HG02973 (cell line): ENCODE results near the gene HMGCLL1.

Experiments
- ATAC-seq: cut with Tn5 transposase; IDR thresholded peaks from one replicate; pipeline ENCODE4 v1.9.1; 2021; ENCODE audit warnings: moderate library complexity; ENCODE audit not compliant: unreplicated experiment

The HMGCLL1 gene

DNA sequence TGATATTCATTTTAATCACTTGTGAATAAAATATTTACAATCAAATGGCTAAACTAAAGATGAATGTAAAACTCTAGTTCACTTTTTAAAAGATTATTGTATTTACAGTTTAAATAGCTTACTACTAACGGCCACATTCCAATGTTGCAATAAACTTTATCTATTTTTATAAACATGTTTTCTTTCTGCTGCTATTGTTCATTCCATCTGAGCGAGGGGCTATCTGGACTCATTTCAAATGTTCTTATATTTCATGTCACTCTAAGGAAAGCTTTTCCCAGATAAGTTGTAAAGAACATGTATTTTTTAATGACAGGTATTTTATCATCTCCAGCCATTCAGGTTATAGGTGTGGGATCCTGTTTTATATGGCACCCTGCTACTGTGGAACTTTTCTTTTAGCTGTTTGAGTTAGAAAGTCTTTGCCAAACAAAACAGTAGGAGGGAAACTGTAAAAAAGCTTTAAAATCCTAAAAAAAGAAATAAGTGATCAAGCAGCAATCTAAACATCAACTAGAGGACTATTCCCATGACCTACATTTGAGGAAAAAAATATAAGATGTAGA, 42.5 kb downstream of the HMGCLL1 start:
- ATAC-seq: no peak

DNA sequence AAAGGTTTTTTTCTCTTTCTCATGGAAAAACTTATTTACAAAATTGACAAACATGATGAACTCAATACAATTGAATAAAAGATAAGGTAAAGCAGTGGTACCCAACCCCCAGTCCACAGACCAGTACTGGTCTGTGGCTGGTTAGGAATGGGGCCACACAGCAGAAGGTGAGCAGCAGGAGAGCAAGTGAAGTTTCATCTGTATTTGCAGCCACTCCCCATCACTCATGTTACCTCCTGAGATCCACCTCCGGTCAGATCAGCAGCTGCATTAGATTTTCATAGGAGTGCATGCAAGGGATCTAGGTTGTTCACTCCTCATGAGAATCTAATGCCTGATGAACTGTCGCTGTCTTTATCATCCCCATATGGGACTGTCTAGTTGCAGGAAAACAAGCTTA, 47.5 kb downstream of the HMGCLL1 start:
- no peak for ATAC-seq

DNA sequence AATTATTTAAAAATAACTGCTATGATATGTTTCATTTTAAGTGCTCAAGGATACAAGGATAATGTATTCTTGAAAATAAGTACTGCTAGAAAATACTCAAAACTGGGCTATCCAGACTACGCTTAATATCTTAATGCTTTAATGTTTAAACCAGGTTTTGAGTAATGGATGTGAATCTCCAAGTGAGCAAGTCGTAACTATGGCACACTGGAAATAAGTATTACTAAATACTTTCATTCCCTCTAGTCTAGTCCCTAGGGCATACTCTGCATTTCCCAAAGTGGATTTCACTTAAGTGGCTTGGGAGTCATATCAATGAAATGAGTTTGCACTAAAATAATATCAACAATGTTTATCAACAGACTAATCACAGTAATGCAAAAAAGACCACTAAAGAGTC, 48.1 kb downstream of the HMGCLL1 start:
- no peak for ATAC-seq

DNA sequence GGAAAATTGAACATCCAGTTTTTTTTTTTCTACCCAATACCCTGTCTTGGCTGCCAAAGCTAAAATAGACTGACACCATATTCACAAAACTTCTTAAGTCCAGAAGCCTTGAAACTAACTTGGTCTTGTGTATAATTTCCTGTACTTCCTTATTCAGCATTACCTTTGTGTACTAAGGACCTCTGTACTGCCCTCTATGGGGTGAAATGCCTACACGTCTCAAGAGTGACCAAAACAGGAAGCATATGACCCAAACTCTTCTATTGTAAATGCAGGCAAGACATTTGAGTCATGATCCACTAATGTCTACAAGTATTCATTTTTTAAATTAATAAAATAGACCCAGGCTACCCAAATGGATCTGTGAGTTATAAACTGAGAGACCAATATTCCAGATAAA, 50.4 kb downstream of the HMGCLL1 start:
- ATAC-seq: peak; percentile 95

DNA sequence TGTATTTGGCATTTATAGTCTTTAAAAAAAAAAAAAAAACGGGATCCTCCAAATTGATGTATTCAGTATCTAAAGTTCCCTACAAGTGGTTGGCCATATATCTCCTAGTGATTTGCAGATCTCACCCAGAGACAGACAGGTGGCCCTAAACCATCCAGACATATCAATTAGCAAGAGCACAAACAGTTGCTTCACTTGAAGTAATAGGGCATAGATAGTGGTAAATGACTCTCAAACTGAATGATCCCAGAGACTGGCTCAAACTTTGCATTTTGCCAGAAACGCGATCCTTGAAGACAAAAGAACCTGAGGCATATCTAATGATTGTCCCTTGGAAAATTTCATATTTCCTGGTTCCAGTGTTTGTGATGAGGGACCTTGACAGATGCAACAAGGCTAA, 54.6 kb downstream of the HMGCLL1 start:
- no peak for ATAC-seq

DNA sequence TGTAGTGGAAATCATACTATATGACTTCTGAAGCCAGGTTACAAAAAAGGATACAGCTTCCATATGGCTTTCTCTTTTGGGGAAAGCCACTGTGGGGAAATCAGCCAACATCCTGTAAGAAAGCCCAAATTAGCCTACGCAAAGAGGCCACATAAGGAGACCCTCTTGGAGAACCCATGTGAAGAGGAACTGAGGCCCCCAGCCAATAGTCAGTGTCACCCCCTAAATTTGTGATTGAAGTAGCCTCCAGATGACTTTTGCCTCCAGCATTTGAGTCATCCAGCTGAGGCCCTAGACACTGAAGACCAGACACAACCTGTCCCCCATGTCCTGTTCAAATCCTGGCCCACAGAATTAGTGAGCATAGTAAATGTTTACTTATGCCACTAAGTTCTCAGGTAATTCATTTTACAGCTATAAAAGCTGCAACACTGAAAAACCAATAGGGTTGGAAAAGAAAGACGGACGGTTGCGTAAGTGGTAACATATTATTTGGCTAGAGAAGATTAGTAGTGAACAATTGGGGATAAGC, 60.4 kb downstream of the HMGCLL1 start:
- no peak for ATAC-seq

DNA sequence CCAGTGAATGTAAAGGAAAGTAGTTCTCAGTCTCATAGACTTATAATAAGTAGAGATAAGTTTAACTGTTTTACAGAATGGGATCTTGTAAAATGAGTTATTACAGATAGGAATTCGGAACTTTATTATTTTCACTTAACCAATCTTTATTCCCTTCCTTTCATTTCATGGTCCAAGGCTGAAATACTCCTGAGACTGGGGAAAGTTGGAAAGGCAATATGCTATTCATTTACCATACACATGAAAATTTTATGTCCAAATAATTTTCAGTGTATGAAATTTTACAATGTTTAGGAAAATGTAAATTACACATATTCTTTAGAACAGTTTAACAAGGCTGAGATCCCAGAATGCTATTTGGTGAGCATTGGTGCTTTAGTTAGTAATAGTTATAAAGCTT, 62.3 kb downstream of the HMGCLL1 start:
- no peak for ATAC-seq

DNA sequence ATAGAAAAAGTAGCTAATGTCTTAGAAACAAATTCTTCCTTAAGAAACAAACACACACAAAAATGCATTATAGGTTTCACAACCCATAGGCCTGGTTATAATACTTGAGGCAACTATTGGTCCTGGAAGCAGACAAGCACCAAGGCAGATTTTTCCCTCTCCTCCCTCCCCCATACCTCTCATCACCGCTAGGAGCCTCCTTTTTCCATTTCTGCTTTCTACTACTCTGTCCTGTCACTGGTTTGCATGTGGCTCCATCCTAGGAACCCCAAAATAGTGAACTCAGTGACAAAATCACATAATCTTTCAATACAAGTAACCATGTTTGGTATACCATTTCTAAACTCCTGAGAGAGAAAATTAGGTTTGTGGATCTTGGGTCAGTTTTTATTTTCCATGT, 66.1 kb downstream of the HMGCLL1 start:
- no peak for ATAC-seq

DNA sequence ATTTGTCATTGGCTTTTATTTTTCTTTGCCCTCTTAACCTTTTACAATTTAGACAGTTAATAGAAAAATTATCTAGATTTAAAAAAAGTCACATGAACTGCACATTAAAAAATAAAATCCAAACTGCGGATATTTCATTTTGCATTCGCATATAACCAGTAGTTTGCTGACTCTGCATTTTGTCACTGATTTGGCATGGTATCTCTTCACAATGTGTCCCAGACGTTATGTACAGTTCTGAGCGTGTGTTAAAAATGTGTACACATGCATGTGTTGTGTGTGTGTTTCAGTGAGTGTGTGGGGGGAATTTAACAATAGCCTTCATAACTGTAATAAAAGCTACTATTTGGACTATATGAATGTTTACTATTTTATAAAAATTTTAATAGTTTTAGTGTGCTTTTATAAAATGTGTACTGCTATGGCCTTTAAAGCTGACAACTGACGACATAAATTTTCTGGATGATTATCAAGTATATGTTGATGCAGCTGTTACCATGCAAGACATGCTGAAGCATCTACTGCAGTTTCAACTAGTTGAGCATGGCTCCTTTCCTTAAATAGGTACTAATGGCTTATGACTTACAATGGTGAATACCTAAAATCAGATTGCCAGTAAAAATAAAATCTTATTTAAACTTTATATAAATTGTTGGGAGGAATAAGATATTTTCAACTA, 67.7 kb downstream of the HMGCLL1 start:
- ATAC-seq: no peak

DNA sequence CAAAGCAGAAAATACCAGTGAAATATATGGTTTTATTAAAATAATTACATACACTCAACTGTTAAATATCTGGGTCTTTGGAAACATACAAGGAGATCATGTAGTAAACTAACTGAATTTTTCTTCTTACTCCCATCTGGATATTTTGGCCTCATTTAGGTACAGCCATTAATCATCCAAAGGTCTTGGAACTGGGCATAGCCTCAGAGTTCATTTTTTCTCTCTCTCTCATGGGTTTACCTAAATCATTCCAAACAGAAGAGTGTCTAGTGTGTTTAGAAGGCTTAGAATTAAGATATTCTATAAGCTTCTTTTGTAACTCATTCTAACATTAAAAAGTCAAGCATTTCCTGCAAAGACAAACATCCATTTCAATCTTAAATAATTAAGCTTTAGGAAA, 79.4 kb downstream of the HMGCLL1 start:
- ATAC-seq: no peak

DNA sequence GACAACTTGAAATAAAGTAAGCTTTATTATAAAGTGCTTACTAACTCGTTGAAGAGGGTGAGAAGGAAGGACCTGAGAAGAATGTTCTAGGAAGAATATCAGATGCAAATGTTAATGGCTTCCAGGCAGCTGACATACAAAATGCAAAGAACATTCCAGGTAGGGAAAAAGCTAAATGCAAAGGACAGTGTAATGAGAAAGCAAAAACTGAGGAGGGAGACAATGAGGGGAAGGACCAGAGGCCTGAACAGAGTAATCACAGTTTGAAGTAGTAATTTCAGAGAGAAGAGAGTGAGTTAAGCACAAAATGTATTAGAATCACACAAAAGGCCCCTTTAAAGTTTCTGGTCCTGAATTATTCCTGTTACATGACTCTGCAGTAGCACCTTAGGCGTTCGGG, 81.3 kb downstream of the HMGCLL1 start:
- no peak for ATAC-seq

DNA sequence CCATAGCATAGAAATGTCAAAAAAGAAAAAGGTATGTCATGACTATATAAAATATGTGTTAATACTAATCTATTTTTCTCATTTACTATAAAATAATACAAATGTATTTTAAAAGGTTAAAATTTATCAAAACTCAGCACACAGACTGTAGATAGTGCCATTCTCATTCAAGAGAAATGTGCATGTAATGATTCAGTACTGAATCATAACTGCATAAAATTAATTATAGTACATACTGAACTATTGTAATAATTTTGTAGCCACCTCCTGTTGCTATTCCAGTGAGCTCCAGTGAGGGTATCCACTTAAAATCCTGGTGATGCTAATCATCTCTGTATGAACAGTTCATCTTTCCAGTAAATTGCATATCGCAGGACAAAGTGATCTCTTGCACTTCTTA, 82.8 kb downstream of the HMGCLL1 start:
- no peak for ATAC-seq

DNA sequence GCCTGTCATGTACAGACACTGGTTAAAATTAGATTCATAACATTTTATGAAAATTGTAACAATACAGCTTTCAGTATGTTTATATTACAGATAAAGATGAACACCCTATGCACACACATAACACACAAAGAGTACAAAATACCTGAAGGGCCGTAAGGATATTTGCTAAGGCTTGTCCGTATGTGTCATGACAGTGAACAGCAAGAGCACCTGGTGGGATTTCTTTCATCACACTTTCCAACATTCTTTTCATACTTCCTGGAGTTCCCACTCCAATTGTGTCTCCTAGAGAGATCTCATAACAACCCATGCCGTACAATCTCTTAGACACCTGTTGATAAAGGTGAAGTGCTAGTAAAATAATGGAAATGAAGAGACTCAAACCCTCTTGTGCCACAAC, 83.7 kb downstream of the HMGCLL1 start:
- ATAC-seq: no peak

DNA sequence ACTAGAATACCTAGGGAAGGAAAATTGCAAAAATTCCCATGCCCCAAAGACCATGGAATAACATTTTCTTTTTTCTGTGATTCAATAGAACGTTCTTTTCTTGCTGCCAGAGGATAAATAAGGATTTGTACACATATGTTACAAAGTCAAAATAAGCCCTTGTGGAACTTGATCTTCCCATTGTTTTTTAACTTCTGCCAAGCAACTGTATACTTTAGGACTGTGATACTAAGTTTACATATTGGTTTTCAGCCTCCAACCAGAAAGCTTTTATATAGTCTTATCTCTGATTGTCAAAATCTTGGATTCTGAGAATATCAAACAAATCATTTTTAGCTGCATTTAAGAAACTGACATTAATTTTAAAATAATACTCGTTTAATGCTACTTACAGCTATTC, 84.6 kb downstream of the HMGCLL1 start:
- no peak for ATAC-seq

DNA sequence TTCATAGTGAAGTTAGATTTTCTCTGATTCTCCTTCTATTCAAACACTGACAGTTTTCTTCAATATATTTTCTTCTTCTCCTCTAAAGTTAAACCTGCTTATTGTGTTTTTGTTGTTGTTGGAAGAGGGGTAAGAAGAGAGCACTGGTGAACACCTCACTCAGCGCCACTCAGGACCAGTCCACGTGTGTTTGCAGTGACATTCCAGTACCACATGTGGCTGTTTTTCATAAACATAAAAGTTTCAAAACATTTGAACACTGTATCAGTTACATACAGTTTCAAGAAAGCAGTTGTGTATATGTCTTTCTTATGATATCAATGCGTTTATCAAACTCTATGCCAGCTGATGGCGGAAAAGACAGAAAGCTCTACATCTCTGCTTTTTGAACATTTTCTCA, 86.7 kb downstream of the HMGCLL1 start:
- no peak for ATAC-seq

DNA sequence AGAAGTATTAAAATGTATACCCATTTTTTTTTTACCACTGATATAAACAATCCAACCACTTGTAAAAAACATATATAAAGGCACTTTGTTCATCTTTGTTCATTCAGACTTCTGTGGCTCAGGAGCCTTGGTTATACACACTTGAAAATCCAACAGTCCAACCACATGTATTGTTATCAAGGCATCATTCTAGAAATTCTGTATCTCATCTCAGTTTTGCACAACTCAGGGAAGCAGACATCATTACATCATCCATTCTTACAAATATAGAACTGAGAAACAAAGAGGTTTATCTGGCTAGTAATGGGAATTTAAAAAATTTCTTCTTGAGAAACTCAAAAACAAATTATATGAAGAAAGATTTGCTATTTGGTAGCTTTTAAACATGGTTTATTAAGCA, 88.1 kb downstream of the HMGCLL1 start:
- ATAC-seq: no peak

DNA sequence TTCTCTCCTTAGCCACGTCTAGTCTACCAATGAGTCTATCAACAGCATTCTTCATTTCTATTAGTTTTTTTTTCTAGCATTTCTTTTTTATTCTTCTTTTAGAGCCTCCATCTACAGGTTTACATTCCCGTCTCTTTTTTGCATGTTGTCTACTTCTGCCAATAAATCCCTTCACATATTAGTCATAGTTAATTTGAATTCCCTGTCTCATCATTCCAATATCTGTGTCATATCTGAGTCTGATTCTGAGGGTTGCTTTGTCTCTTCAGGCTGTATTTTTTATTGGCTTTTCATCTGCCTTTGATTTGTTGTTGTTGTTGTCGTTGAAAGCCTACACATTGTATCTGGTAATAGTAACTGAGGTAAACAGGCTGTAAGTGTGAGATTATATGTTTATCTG, 104.6 kb downstream of the HMGCLL1 start:
- ATAC-seq: no peak

DNA sequence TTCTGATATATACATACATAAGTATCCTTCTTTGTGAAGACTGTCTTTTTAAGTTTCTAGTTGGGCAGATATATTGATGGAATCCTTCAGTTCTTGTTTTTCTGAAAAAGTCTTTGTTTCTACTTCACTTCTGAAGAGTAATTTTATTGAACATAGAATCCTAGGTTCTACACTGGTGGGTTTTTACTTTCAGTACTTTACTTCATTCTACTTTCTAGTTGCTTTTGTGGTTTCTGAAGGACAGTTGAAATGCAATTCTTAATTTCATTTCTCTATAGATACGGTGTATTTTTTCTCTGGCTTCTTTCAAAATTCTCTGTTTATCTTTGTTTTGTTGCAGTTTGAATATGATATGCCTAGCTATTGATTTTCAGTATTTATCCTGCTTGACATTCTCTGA, 105.3 kb downstream of the HMGCLL1 start:
- no peak for ATAC-seq

DNA sequence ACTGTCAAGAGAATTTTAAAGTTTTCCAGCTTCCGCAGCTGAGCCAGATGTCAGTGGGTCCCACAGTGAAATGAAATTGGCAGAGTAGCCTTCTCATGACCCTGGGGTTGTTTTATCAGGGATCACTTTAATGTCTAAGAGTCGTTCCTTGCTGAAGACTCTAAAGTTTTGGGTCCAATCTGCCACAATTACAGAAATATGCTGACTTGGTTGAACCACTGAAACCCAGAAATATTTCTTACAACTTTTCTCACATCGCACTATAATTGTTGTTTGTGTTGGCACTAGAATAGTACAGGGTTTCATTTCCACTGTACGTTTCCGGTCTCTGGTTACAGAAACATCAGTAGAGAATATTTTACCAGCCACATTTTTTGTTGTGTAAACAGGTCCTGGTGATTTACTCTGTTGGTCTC, 109.0 kb downstream of the HMGCLL1 start:
- ATAC-seq: no peak

DNA sequence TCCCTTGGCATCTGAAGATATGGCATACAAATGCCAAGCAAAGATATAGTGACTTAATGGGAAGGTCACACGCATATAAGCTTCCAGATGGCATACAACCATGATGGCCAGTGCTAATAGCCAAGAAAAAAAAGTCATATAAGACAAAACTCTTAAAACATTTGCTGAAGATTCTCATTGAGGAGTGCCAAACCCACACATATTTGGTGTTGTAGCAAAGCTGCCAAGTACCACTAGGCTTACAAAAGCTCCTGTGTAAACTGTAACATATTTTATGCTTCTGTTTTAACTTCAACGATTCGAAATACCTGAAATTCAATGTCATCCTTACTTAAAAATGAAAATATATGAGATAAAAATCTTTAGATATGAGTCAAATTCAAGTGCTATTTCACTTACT, 123.0 kb downstream of the HMGCLL1 start:
- no peak for ATAC-seq

DNA sequence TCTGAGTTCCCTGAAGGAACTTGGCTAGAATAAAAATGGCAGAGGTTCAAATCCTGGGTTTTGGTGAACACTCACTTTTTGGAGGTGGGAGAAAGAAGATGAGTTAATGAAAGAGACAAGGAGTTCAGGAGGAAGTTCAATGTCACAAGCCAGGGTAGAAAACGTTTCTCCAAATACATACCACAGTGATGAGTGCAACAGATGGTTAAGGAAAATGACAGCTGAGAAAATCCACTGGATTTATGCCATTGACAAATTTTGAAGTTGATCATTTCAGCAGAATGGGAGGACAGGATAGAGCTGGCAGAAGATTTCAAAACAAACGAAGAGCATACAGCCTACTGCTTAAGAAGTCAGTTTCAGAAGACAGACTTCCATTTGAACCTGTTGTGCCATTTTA, 129.0 kb downstream of the HMGCLL1 start:
- ATAC-seq: no peak

DNA sequence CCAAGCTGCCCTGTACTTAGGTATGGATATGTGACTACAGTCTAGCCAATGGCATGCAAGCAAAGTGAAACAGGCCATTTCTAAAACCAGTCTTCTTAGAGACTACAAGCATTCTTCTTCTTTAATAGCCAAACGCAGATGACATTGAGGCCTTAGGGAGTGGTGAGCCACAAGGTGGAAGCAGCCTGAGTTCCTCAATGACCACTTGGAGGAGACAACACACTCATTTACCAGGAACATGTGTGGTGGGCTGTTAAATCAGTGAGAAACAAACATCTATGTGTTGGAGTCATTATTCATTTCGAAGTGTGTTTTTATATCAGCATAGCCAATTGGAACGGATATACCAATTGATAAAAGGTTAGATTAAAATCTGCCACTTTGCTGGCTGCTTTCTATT, 129.8 kb downstream of the HMGCLL1 start:
- no peak for ATAC-seq

DNA sequence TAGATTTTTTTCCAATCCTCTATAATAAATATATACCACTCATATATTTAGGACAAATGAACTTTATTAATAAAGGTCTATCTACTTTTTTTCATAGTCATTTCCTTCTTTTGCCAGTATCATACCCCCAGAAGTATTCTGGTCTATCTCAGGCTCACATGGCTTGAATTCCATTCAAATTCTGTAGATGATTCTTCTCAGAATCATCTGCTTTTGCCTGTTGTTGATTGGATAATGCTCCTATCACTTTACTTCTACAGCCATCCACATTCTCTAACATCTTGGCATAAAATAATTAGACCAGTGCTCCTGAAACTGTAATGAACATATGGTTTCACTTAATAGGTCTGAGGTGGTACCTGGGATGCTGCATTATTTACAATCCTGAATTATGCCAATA, 130.5 kb downstream of the HMGCLL1 start:
- ATAC-seq: no peak
